ENCODE data around the gene SRP54.

The SRP54 gene

DNA sequence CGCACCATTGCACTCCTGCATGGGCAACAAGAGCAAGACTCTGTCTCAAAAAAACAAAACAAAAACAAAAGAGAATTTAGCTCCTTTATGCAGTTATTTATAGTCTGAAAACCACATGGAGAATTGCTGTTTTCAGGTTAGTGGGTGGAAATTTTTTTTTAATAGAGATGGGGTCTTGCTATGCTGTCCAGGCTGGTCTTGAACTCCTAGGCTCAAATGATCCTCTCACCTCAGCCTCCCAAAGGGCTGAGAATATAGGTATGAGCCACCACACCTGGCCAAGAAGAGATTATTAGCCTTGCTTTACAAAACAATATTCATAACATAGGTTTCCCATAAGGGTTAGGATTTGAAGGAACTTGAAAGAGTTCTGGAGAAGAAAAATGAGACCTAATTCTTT is 12.1 kb upstream of the SRP54 start:
- no peak overlapping the region for H3K27ac ChIP-seq
- TF ChIP-seq, protein P1, sequence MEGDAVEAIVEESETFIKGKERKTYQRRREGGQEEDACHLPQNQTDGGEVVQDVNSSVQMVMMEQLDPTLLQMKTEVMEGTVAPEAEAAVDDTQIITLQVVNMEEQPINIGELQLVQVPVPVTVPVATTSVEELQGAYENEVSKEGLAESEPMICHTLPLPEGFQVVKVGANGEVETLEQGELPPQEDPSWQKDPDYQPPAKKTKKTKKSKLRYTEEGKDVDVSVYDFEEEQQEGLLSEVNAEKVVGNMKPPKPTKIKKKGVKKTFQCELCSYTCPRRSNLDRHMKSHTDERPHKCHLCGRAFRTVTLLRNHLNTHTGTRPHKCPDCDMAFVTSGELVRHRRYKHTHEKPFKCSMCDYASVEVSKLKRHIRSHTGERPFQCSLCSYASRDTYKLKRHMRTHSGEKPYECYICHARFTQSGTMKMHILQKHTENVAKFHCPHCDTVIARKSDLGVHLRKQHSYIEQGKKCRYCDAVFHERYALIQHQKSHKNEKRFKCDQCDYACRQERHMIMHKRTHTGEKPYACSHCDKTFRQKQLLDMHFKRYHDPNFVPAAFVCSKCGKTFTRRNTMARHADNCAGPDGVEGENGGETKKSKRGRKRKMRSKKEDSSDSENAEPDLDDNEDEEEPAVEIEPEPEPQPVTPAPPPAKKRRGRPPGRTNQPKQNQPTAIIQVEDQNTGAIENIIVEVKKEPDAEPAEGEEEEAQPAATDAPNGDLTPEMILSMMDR (conservative IDR thresholded peaks at IDR 0.05), result no peak
- TF ChIP-seq ZFX (IDR thresholded peaks at IDR 0.05), result no peak

DNA sequence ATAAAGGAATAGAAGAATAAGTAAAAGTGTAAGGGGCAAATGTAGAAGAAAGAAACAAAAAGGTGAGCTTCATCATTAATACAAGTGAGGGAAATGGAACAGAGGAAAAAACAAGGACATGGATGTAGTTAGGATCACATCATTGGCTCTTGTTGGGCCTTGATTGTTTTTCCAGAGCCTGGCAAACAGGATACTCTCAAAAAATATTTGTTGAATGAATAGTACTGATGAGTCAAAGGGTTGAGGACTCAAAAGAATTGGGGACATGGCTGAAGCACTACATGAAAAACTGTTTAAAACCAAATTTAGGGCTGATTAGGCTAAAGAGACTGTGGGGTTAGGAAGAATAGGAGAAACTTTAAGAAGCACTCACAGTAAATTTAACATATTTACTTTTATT is 11.4 kb upstream of the SRP54 start:
- TF ChIP-seq, protein P1 (conservative IDR thresholded peaks at IDR 0.05), result no peak
- no peak for TF ChIP-seq ZFX (IDR thresholded peaks at IDR 0.05)

DNA sequence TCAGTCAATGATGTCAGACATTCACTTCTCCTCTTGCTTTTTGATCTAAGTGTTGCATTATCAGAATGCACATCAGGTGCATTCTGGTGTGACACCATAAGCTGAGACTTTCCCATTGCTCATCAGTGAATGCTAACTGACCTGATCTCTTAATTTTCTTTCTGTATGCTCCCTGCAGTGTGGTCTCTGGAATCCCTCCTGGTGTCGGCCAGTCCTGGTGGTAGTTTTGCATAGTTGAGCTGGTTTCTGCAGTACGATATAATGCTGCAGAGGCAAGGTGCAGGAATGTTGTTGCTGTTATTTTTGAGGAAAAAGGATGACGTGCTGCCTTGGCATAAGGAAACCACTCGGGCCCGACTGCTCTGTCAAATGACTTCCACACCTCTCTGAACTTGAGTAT is 11.0 kb upstream of the SRP54 start:
- H3K27ac ChIP-seq, result no peak overlapping the region
- TF ChIP-seq, protein P1 (conservative IDR thresholded peaks at IDR 0.05), result no peak
- TF ChIP-seq ZFX (IDR thresholded peaks at IDR 0.05), result no peak

More for the DNA sequence above, 11.4 kb upstream of the SRP54 start:
- no peak overlapping the region for H3K27ac ChIP-seq

DNA sequence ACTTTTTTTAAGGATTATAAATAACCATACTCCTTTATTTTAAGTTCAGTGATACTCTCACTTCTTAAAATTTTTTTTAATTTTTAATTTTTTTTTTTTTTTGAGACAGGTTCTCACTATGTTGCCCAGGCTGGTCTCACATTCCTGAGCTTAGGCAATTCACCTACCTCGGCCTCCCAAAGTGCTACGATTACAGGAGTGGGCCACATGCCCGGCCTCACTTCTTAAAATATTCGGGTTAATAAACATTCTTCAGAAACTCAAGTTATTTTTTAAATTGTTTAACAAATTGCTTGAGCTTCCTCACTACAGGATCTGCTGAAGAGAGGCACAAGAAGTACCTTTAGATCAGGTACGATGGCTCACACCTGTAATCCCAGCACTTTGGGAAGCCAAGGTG is 4.3 kb upstream of the SRP54 start:
- H3K27ac ChIP-seq, result no peak overlapping the region
- TF ChIP-seq, protein P1 (conservative IDR thresholded peaks at IDR 0.05), result no peak
- no peak for TF ChIP-seq ZFX (IDR thresholded peaks at IDR 0.05)

DNA sequence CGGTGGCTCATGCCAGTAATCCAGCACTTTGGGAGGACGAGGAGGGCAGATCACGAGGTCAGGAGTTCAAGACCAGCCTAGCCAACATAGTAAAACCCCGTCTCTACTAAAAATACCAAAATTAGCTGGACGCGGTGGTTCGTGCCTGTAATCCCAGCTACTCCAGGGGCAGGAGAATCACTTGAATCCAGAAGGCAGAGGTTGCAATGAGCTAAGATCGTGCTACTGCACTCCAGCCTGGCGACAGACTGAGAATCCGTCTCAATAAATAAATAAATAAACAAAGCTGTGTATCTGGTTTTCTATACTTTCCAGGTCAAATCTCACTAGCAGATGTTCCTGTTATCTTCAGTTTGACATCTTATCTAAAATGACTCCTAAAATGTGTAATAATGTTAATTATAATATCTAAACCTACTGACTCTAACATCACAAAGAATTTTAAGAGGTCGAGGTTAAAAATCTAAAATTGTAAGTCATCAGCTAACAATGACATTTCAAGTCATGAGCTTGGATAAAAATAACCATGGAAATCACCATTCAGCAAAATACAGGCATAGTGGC is 2.4 kb upstream of the SRP54 start:
- TF ChIP-seq, protein P1 (conservative IDR thresholded peaks at IDR 0.05), result no peak
- no peak for TF ChIP-seq ZFX (IDR thresholded peaks at IDR 0.05)
- H3K27ac ChIP-seq, result peak overlapping the region; percentile 86

DNA sequence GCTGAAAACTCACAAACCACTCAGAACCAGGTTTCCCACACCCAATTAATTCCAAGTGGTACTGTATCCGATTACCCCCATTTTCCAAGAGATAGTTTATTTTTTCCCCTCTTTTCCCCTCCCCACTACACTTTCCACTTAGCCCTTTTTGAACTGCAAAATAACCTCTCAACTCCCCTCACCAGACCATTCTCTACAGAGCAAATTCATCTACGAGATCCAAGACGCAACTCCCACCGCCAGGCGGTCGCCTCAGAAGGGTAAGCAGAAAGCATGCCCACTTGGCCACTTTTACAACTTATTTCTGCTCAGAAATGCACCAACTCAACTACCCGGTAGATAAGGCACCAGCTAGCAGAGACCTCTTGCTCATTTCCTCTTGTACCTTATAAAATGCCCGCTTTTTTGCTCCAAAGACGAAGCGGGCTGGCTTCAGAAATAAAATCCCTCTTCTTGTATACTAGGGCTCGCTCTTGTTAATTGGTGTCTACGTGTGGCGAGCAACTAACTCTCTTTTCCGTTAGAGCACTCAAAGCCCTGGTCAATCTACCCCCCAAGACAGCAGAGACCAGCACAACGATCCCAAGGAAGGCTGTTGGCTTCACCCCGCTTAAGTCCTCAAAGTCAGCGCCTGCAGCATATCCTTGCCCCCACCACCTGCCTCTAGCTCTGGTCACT is 910 bp upstream of the SRP54 start:
- TF ChIP-seq, protein P1 (conservative IDR thresholded peaks at IDR 0.05), result peak; percentile 33; the same call in 1 of the 2 replicates
- TF ChIP-seq ZFX (IDR thresholded peaks at IDR 0.05), result no peak
- peak overlapping the region; percentile 86 for H3K27ac ChIP-seq

DNA sequence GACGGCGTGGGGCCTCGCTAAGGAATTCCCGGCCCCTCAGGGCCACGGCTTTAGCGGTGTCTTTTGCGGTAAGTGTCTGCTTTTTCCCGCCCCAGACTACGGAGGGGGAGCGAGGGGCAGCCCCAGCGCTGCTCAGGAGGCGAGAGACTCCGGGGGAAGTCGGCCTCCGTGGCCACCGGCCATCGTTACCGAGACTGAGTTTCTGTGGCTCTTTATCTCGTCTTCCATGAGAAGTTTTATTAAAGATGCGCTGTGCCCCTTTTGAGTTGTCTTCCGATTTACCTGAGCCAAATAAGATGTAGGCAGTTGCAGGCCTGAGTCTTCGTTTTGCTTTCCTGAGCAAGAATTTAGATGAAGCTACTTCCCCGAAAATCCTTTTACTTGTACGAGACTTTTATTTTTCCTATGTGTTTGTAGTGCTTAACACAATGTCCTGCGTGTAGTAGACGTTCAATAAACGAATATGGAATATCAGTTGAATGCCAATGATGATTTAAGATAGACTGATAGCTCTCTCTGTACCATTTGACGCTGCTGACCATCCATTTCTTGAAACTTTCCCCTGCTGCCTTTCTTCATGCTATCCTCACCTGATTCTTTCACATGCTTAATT is 462 bp downstream of the SRP54 start:
- TF ChIP-seq, protein P1 (conservative IDR thresholded peaks at IDR 0.05), result no peak
- TF ChIP-seq ZFX (IDR thresholded peaks at IDR 0.05), result no peak
- peak overlapping the region; percentile 86 for H3K27ac ChIP-seq

All from C4-2B (cell line).